C4-2B (cell line): ENCODE results near the gene SETDB1.

Experiments
- ZFX ChIP-seq: fragments of 450-650 bp; IDR thresholded peaks from 2 replicates; pipeline ENCODE4 v1.6.1; 2017
- TF ChIP-seq, protein P1 (sequence below): fragments of 450-650 bp; conservative IDR thresholded peaks from 2 replicates; pipeline ENCODE4 v1.5.1; 2017; ENCODE audit warnings: mild to moderate bottlenecking

DNA sequence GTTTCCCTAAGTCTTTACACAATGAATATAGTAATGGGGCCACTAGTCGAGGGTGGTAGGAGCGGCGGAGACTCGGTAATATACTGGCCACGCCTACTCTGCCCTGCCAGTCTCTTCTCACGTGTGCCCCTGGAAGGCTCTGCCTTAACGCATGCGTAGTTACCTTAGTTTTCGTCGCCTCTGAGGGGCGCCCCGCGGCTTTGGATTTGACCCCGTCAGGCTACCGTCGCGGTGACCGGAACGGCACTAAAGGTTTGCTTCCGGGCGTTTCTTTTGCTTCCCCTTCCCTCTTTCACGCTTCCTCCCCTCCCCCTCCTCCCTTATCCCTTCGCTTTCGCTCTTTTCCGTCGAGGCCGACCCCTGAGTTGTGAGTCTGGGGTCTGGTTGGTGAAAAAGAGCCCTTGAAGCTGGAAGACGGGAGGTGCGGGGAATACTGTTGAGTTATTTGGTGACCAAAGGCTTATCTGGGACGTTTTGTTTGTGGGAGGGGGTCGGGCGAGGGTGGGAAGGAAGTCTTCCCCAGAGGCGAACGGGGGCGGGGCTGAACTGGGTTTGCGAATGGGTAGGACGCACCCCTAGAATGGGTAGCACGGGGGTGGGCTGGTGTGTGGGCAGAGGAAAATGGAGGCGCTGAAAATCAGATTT lies at the start of gene SETDB1:
- TF ChIP-seq, protein P1, sequence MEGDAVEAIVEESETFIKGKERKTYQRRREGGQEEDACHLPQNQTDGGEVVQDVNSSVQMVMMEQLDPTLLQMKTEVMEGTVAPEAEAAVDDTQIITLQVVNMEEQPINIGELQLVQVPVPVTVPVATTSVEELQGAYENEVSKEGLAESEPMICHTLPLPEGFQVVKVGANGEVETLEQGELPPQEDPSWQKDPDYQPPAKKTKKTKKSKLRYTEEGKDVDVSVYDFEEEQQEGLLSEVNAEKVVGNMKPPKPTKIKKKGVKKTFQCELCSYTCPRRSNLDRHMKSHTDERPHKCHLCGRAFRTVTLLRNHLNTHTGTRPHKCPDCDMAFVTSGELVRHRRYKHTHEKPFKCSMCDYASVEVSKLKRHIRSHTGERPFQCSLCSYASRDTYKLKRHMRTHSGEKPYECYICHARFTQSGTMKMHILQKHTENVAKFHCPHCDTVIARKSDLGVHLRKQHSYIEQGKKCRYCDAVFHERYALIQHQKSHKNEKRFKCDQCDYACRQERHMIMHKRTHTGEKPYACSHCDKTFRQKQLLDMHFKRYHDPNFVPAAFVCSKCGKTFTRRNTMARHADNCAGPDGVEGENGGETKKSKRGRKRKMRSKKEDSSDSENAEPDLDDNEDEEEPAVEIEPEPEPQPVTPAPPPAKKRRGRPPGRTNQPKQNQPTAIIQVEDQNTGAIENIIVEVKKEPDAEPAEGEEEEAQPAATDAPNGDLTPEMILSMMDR = peak; percentile 8; the same call in 1 of the 2 replicates
- no peak for TF ChIP-seq ZFX
